Type B pancreatic cell (in vitro differentiated cells): ENCODE measurements around the gene ESYT2. TPM values are rescaled to one million over a fixed set of nuclear protein-coding genes. Genes with fewer than 3 reads are reported as not detected.
A peak's percentile ranks its signal among the peaks of the same experiment; 100 is the strongest.

Source experiments
- DNase-seq: peaks from one replicate; pipeline ENCODE4 v3.0.0; 2021; ENCODE audit warnings: mixed read lengths; ENCODE audit not compliant: unreplicated experiment; ENCODE audit errors: extremely low spot score
- H3K27ac Mint-ChIP-seq: 2 replicates; pipeline ENCODE4 v1.8.0; 2021; ENCODE audit warnings: mild to moderate bottlenecking, mixed read lengths
- H3K27me3 Mint-ChIP-seq: 2 replicates; pipeline ENCODE4 v1.8.0; 2021; ENCODE audit warnings: mixed read lengths
- H3K36me3 Mint-ChIP-seq: 2 replicates; pipeline ENCODE4 v1.8.0; 2021; ENCODE audit warnings: mixed read lengths
- H3K4me1 Mint-ChIP-seq: one replicate; pipeline ENCODE4 v1.8.0; 2021; ENCODE audit warnings: mixed read lengths; ENCODE audit not compliant: unreplicated experiment
- H3K4me3 Mint-ChIP-seq: 2 replicates; pipeline ENCODE4 v1.8.0; 2021; ENCODE audit warnings: mild to moderate bottlenecking, mixed read lengths
- H3K9me3 Mint-ChIP-seq: 2 replicates; pipeline ENCODE4 v1.8.0; 2021; ENCODE audit warnings: mixed read lengths
- total RNA-seq: library from RNA; stranded (reverse); gene quantifications from 2 replicates; pipeline ENCODE4 v1.2.1, GENCODE V29; 2021; ENCODE audit warnings: low replicate concordance
- TF ChIP-seq, protein P1 (sequence below): fragments of 200-600 bp; sonication (generic); conservative IDR thresholded peaks from 2 replicates; pipeline ENCODE4 v1.5.0; 2021; ENCODE audit warnings: antibody characterized with exemption, mild to moderate bottlenecking

Gene ESYT2
- total RNA-seq, 1 donor from 2014 or later = 42.1 TPM

DNA sequence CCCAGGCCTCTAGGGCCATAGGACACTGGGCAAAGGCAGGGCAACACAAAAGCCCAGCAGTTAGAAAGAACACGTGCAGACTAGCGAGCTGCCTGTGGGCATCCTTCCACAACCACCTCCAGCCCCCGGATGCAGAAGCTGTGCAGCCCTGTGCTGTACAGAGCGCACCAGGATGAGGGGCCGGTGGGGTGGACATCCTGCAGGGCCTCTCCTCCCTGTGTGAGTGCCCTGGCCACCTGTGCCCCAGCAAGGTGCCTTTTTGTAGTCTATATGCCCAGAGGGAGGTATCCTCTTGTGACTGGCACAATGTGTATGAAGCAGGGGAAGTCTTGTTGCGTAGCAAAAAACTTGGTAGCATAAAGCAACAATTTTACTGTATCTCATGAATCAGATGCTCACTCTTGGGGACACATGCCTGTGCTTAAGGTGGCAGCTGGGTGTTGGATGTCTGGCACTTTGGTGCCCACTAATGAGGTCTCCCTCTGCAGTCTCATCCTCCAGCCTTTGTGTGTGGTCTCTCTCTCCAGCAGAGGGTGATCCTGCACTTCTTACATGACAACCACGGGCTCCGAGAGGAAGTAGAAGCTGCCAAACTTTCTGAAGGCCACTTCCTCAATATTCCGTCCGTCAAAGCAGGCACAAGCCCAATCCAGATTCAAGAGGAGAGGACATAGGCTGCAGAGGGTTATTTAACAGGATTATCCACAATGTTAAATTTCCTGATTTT, 133.4 kb downstream of the ESYT2 start:
- Mint-ChIP-seq H3K4me3 (no peak overlapping the region), H3K27ac (no peak overlapping the region), H3K27me3 (no peaks in the 10 kb centered on the region), H3K36me3 (peaks cover 14% of the 10 kb centered on the region), H3K9me3 (no peaks in the 10 kb centered on the region), H3K4me1 (no peaks in the 10 kb centered on the region)
- DNase-seq = no peak
- TF ChIP-seq, protein P1, sequence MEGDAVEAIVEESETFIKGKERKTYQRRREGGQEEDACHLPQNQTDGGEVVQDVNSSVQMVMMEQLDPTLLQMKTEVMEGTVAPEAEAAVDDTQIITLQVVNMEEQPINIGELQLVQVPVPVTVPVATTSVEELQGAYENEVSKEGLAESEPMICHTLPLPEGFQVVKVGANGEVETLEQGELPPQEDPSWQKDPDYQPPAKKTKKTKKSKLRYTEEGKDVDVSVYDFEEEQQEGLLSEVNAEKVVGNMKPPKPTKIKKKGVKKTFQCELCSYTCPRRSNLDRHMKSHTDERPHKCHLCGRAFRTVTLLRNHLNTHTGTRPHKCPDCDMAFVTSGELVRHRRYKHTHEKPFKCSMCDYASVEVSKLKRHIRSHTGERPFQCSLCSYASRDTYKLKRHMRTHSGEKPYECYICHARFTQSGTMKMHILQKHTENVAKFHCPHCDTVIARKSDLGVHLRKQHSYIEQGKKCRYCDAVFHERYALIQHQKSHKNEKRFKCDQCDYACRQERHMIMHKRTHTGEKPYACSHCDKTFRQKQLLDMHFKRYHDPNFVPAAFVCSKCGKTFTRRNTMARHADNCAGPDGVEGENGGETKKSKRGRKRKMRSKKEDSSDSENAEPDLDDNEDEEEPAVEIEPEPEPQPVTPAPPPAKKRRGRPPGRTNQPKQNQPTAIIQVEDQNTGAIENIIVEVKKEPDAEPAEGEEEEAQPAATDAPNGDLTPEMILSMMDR = peak; percentile 49

DNA sequence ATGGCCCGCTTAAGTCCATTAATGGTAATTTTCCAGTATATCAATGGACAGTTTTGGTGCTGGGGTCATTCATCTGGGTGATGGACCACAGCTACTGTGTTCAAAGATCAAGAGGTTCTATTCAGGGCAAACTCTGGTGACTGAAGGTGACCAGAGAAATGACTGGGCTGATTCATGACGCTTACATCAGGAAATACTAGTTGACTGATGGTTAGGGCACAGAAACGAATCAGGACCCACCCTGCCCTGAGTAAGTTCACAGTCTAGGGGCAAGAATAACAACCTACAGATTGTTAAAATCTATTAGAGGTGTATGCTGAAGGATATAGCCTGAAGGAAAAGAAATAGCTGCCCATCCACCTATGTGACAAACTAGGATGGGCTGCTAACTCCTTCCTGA, 134.3 kb downstream of the ESYT2 start:
- Mint-ChIP-seq H3K4me3 (no peak overlapping the region), H3K27me3 (no peaks in the 10 kb centered on the region), H3K27ac (no peak overlapping the region), H3K9me3 (no peaks in the 10 kb centered on the region), H3K36me3 (peaks cover 14% of the 10 kb centered on the region), H3K4me1 (no peaks in the 10 kb centered on the region)
- TF ChIP-seq, protein P1 = no peak
- DNase-seq = no peak

DNA sequence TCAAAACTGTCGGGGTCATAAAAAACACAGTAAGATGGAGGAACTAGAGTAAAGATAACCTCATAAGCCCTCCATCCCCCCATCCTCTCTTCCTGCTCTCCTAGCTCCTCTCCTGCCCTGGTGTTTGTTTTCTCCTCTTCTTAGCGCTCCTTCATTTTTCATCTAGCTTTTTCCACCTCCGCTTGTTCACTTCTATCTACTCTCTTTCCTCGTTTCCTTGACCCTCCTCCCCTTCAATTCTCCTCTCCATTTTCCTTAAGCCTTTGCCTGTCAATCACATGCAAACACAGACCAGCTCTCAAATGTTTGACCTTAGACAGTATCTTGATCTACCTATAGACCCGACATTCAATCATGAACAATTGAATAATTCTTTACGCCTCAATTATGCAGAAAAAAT, 134.7 kb downstream of the ESYT2 start:
- H3K27me3 Mint-ChIP-seq = no peaks in the 10 kb centered on the region
- peaks cover 13% of the 10 kb centered on the region for H3K36me3 Mint-ChIP-seq
- TF ChIP-seq, protein P1 = no peak
- no peak for DNase-seq
- no peaks in the 10 kb centered on the region for H3K4me1 Mint-ChIP-seq
- H3K9me3 Mint-ChIP-seq = no peaks in the 10 kb centered on the region
- H3K4me3 Mint-ChIP-seq = no peak overlapping the region
- peak overlapping the region; percentile 3 for H3K27ac Mint-ChIP-seq

DNA sequence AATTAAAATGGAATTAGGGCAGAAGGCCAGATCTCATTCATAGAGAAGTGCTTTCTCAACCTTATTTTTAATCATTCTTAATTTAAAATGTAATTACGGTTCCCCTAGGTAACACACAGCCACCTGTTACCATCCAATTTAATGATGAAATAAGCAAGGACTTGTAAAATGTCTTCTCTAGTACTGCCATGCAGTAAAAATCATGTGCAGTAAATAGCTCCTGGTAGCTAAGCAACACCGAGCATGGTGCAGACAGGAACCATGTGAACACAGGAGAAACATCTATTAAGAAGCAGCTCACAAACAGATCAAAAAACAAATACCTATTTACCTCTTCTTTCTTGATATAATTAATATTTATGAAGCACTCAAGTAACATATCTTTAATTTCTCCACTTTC, 139.8 kb downstream of the ESYT2 start:
- TF ChIP-seq, protein P1 = no peak
- Mint-ChIP-seq H3K4me1 (no peaks in the 10 kb centered on the region), H3K9me3 (no peaks in the 10 kb centered on the region), H3K36me3 (peaks cover 6% of the 10 kb centered on the region), H3K27ac (no peak overlapping the region), H3K27me3 (no peaks in the 10 kb centered on the region), H3K4me3 (no peak overlapping the region)
- DNase-seq = no peak

DNA sequence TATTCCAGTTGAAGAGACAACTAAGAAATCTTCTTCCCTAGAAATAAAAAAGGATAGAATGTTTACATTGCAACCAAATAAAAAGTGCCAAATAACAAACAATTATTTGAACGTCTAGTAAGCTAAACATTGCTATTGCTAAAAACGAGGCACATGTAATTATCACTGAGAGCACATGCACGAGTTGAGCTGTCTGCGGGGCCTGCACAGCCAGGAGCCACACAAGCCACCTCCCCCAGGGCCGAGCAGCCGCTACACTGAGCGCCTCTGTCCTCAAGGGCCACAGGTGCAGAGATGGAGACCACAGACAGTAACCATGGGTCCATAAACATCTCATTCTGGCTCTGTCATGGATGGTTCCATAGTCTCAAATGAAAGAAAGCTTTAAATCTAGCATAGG, 141.9 kb downstream of the ESYT2 start:
- H3K27me3 Mint-ChIP-seq = no peaks in the 10 kb centered on the region
- H3K36me3 Mint-ChIP-seq = no peaks in the 10 kb centered on the region
- no peaks in the 10 kb centered on the region for H3K4me1 Mint-ChIP-seq
- no peak overlapping the region for H3K4me3 Mint-ChIP-seq
- TF ChIP-seq, protein P1 = no peak
- H3K9me3 Mint-ChIP-seq = no peaks in the 10 kb centered on the region
- DNase-seq = no peak
- H3K27ac Mint-ChIP-seq = no peak overlapping the region

DNA sequence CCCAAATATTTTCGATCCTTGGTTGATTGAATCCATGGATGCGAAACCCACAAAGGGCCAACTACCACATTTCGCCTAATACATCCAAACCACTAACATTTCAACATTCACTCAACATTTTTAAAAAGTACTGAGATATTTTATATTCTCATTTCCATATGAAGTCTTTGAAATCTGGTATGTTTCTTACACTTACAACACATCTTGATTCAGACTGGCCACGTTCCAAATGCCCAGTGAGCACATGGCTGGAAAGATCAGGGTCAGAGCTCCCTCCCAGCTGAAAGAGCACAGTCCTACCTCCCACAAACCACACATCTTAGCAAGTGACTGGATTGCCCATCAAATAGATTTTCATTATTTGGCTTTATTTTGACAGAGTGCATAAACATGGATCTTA, 143.6 kb downstream of the ESYT2 start:
- Mint-ChIP-seq H3K27ac (no peak overlapping the region), H3K4me3 (no peak overlapping the region), H3K27me3 (no peaks in the 10 kb centered on the region), H3K36me3 (no peaks in the 10 kb centered on the region), H3K4me1 (no peaks in the 10 kb centered on the region), H3K9me3 (no peaks in the 10 kb centered on the region)
- TF ChIP-seq, protein P1 = no peak
- no peak for DNase-seq
